ENCODE measurements around the gene MS4A10.
"Not testable (repeated sequence)": the region's sequence is repeated elsewhere in the genome, so short reads cannot be mapped to it uniquely, and the experiment has no call there.

MS4A10 gene

GRCh38 chr11:60785136-60785535 lies at the start of gene MS4A10:
Gene MS4A10, plus strand, starts transcription at chr11:60785333. Its CDS starts 5,003 bp downstream, at chr11:60790336.
- no peak for DNase-seq (ENCODE audit: low read depth)

- DNase-seq (ENCODE audit: low read depth), result no peak
Observed at GRCh38 chr11:60739114-60739513, 46.0 kb upstream of the MS4A10 start.

GRCh38 chr11:60740573-60740972 lies 44.6 kb upstream of the MS4A10 start:
- no peak for DNase-seq (ENCODE audit: low read depth)

- DNase-seq (ENCODE audit: low read depth), result no peak
Observed at GRCh38 chr11:60741421-60741820, 43.7 kb upstream of the MS4A10 start.

- DNase-seq (ENCODE audit: low read depth), result no peak
Observed at GRCh38 chr11:60743058-60743457, 42.1 kb upstream of the MS4A10 start.

- DNase-seq (ENCODE audit: low read depth), result no peak
Observed at GRCh38 chr11:60744114-60744513, 41.0 kb upstream of the MS4A10 start.

GRCh38 chr11:60747359-60747873 lies 37.7 kb upstream of the MS4A10 start:
- no peak for DNase-seq (ENCODE audit: low read depth)

- no peak for DNase-seq (ENCODE audit: low read depth)
Observed at GRCh38 chr11:60748225-60748624, 36.9 kb upstream of the MS4A10 start.

GRCh38 chr11:60748821-60749220 lies 36.3 kb upstream of the MS4A10 start:
- DNase-seq (ENCODE audit: low read depth), result no peak

- no peak for DNase-seq (ENCODE audit: low read depth)
Observed at GRCh38 chr11:60750911-60751310, 34.2 kb upstream of the MS4A10 start.

- DNase-seq (ENCODE audit: low read depth), result no peak
Observed at GRCh38 chr11:60753309-60753708, 31.8 kb upstream of the MS4A10 start.

GRCh38 chr11:60754887-60755286 lies 30.2 kb upstream of the MS4A10 start:
- no peak for DNase-seq (ENCODE audit: low read depth)

GRCh38 chr11:60756307-60757032 lies 28.7 kb upstream of the MS4A10 start, which contains the start of gene MS4A15:
Gene MS4A15, plus strand, starts transcription at chr11:60756867. Its CDS starts 6,867 bp downstream, at chr11:60763734.
- DNase-seq (ENCODE audit: low read depth), result no peak

- no peak for DNase-seq (ENCODE audit: low read depth)
Observed at GRCh38 chr11:60757231-60757800, 27.8 kb upstream of the MS4A10 start.

GRCh38 chr11:60758671-60759070 lies 26.5 kb upstream of the MS4A10 start:
- not testable (repeated sequence) for DNase-seq (ENCODE audit: low read depth)

GRCh38 chr11:60759438-60760225 lies 25.5 kb upstream of the MS4A10 start:
- DNase-seq (ENCODE audit: low read depth), result not testable (repeated sequence)

- DNase-seq (ENCODE audit: low read depth), result no peak
Observed at GRCh38 chr11:60761436-60762190, 23.5 kb upstream of the MS4A10 start.

- no peak for DNase-seq (ENCODE audit: low read depth)
Observed at GRCh38 chr11:60762851-60763691, 22.1 kb upstream of the MS4A10 start.

- DNase-seq (ENCODE audit: low read depth), result no peak
Observed at GRCh38 chr11:60763692-60764369, 21.3 kb upstream of the MS4A10 start.

- DNase-seq (ENCODE audit: low read depth), result no peak
Observed at GRCh38 chr11:60764879-60765278, 20.3 kb upstream of the MS4A10 start.

All from stimulated activated CD8-positive, alpha-beta memory T cell treated with anti-CD3 and anti-CD28 coated beads, Interleukin-15, amount 100 ng/mL, for 1 hour (primary cell).